GM19240 (cell line): Measurements from ENCODE around the gene KMT2A.
"Not testable (repeated sequence)": the region's sequence is repeated elsewhere in the genome, so short reads cannot be mapped to it uniquely, and the experiment has no call there.

Experiments used
- DNase-seq: peaks from one replicate; pipeline ENCODE4 v3.0.0; 2011; ENCODE audit warnings: low spot score; ENCODE audit not compliant: insufficient read length

Gene KMT2A

DNA sequence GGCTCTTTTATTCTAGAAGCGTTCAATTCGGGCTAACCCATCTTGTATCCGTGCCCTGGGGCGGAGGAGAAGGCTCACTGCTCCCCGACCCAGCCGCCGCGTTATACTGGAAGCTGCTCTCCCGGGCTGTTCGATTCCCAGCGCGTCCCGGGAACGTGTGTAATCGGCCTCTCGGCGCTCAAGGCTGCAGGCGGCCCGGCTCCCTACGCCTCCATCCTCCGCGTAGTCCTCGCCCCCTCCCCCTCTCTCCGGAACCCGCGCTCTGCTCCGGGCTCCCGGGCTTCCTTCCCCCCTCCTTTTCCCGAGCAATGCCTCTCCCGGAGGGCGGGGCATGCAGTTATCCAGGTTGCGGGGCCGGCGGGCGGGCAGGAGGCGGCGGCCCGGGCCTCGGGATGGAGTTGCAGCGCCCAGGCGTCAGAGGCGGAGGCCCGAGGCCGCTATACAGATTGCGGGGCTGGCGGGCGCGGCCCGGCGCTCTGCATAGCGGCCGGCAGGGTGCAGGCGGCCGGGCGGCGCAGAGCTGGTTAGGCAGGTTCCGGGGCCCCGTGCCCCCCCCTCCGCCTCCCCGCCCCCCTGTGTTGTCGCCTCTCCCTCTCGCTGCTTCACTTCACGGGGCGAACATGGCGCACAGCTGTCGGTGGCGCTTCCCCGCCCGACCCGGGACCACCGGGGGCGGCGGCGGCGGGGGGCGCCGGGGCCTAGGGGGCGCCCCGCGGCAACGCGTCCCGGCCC is at the start of gene KMT2A:
TSS of gene KMT2A (plus strand) at position 600 of the 732 bp plus-strand sequence. CDS start at position 621, 21 bp downstream.
- no peak for DNase-seq

DNA sequence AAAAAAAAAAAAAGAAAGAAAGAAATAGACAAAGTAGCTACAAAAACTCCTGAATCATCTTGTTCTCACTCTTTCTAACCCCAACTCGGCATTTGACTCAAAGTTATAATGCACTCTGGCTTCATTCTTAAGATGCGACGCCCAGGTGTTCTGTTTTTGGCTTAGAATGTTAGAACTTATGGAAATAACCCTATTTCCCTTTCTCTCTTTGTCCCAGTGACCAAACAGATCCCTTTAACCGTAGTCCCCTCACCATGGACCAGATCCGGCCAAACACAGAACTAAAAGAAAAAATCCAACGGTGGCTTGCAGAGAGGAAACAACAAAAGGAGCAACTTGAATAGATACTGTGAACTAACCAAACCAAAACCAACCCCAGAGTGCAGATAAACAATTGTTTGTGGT is 40.2 kb upstream of the KMT2A start:
- no peak for DNase-seq

DNA sequence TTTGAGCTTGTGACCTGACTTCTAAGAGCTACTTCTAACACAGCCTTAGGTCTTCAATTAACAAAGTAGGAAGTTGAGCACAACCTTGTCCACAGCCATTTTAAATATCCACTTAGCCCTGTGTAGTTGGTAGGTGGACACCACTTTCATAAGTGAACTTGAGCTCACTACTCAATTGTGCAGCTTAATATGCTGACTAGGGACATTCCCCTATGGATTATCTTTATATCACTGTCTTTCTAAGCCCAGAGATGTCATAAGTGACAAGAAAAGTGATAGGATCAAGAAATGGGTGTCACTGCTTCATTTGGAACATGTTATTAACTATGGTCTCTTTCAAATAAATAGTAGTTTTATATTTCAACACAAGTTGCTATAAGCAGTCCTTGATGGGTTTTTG is 38.8 kb upstream of the KMT2A start:
- no peak for DNase-seq

DNA sequence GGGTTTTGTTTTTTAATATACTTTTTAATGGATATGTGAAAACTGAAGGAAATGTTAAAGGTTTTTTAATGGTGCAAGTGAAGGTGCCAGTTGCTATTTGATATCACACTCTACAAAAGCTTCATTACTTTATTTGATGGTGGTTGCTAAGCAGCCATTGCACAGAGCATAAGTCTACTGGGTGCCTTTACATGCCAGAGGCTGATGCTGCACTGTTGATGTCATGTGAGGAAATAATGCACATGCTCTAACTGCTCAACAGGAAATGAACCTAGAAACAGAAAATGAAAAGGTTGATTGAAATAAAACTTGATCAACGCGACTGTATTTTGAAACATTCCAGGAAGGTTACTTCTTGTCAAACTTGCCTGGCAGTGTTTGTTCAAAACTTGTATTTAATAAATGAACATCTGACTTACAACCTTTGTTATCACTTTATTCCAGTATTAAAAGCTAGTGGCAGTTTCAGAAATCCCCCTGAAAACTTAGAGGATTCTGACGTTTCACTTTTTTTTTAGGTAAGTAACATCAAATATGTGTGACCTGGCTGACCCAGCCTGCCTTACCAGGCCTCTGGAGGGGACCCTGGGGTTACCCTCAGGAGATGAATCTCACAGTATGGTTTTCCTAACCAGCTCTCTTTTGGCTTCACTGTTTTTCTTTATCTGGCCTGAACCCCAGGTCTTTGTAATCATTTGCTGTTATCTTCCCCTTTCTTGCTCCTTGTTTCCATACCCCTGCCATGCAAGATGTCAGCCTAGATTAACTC is 37.3 kb upstream of the KMT2A start:
- DNase-seq = no peak

DNA sequence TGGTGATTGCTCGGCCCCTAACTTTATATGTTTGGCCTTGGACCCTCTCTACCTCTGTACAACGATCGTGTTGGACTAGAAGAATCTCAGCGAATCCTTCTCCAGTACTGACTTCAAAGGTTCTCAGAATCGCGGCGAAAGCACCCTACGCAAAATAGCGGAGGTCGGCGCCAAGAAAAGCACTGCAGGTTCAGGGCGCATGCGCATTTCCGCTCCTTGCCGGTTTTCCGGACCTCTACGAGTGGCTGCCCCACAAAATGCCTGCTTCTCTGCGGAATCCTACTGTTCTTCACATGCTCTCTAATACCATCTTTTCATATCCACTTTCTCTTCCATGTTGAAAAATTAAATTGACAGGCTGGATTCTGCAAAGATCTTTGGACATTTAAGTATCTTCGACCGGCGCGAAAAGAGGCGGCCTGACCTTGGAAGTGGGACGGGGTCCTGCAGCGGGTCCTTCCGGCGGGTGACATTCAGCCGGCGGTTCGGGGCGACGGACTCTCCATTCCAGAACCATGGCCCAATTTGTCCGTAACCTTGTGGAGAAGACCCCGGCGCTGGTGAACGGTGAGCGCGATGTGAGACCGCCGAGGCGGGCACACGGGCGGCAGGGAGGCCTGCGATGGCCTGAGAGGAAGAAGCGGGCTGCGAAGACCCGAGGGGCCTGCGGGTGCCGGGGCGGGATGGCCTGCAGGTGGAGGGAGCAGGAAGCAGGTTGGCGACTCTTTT is 35.0 kb upstream of the KMT2A start, which contains the start of gene ATP5MG:
TSS of gene ATP5MG (plus strand) at position 456 of the 729 bp plus-strand sequence. CDS start at position 516, 60 bp downstream.
- peak; percentile 67 for DNase-seq

DNA sequence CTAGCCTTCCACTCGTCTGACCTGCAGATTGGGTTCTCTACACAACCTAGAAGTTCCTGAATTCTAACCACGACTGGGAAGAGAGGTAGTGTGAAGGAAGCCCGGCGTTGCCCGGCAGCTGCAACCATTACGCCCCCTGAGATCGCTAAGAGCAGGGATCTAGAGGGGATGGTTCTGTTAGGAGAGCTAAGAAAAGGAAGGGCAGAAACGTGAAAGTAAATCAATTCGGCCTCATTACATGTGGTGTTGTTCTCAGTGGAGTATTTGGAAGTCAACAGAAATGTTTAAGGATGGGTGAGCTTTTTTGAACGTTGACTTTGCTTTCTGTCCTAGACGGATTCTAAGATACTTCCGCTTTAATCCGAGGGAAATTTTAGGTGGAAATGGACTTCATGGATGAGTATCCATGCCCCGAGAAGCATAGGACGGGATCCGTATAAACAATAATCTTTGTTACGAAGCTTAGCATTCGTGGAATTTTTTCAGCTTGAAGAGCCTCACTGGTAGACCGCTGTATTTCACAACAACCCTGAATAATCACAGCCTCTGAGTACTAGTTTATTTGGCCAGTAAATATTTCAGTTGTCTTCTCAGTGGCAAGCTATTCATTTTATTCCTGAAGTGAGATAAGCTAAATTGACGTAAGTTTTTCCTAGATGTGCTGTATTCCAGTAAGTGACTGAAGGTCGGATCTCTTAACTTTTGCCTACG is 34.3 kb upstream of the KMT2A start:
- no peak for DNase-seq

DNA sequence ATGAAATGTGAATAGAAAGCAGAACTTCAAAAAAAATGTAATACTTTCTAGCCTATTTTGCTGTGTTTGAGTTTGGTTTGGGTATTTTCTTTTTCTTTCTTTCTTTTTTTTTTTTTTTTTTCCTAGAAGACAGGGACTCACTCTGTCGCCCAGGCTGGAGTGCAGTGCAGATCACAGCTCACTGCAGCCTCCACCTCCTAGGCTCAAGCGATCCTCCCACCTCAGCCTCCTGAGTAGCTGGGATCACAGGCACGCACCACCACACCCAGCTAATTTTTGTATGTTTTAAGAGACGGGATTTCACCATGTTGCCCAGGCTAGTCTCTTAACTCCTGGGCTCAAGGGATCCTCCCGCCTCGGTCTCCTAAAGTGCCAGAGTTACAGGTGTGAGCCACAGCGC is 33.7 kb upstream of the KMT2A start:
- not testable (repeated sequence) for DNase-seq

DNA sequence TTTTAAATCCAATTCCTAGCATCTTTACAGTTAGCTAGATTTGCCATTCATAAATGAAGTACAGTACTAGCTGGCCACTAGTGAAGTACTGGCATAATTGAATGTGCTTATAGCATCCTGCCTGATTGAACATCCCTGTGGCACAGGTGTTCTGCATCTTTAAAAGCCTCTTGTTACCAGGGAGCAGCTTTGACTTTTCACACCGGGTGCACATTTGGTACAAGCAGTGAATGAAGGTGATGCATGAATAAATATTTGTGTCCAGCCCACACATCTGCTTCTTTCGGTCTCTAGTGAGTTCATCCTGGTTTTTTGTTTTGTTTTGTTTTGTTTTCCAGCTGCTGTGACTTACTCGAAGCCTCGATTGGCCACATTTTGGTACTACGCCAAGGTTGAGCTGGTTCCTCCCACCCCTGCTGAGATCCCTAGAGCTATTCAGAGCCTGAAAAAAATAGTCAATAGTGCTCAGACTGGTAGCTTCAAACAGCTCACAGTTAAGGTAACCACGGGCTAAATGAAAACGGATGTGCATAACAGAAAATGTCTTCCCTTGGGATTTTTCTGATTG is 29.6 kb upstream of the KMT2A start:
- no peak for DNase-seq

DNA sequence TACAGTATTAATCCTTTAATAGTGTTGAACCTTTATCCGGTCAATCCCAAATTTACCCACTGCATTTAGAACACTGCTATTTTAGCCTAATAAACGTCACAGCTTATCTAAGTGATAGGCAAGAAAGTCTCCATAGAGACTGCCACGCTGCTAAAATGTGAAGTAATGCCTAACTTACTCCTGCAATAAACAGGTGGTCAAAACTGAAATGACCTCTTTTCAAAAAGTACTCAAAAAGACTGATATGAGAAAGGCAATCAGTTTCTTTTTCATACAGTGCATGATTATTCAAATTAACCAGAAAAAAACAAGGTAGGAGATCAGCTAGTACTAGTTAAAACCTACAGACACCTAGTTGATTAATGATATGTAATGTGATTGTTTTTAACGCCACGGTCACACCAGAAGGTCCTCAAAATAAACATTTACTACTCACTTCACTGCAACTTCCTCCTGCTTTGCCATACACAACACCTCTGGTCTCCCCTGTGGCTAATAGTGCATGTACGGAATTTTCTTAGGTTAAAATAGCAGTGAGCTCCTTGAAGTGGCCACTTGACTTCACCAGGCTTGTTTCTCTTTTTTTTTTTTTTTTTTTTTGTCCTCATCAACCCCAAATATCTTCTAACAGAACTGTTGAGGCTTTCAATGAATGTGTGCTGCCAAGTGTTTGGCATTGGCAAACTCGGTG is 26.1 kb upstream of the KMT2A start:
- DNase-seq = no peak

DNA sequence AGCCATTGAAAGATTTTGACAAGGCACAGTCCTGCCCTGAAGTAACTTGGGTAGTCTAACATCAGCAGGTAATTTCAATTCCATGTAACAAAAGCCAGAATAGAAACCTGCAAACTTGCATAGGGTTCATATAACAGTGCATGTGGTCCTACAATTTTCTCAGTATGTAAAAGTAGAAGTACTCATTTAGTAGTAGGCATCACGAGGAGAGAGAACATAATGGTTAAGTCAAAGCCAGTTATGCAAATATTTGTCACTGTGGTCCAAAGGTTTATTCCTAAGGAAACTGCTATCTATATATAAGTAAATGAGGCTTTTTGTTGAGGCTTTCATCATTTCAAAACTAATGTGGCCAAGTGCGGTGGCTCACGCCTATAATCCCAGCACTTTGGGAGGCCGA is 24.8 kb upstream of the KMT2A start:
- no peak for DNase-seq

DNA sequence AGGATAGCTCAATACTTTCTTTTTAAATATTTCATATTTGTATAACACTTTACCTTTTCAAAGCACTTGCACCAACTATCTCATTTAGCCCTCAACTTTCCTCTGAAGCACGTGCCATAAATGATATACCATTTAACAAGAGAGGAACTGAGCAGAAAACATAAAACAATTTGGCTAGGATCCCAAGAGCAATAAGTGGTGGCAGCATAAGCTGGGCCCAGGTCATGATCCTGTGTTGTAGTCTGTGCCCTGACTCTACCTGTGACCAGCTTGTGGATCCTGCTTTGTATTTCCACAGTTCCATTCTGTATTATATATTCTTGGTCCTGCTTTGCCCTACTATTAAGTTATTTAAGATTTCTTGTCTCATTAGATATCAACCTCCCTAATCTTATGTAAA is 23.4 kb upstream of the KMT2A start:
- DNase-seq = no peak

DNA sequence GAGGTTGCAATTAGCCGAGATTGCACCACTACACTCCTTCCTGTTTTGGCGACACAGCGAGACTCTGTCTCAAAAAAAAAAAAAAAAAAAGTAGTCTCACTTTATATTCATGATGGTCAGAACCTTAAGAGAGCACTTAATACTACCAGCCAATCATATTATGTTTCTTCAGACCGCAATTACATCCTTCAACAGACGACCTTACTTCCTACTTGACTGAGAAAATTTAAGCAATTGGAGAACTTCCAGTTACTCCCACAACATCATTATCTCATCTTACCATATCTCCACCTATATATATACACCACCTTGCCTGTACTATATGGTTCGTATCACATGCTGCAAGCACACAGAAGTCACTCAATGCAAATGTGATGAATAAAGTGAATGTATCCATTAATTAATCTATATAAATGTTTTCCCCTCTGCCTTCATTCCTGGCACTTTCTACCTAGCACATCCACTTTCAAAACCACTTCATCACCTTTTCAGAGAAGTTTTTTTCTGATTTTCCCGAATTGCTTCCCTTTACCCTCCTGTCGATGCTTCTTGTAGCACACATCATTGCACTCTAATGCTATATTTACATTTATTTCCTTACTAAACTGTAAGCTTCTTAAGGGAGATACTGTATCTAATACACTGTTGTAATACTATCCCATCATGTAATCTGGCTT is 21.1 kb upstream of the KMT2A start:
- DNase-seq = no peak

DNA sequence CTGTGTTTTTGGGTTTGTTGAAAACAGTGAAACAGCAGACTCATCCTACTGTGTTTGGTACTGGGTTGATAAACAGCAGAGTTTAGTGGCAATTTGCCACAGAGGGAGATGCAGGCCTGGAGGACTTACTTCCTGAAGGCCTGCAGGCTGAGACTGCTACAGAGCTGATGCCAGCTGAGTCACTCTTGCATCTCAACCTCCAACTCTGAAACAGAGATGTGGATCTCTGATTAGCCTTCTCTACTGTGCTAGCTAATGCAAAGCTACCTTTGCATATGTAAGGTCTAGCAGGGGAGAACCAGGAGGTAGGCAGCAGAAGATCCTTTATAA is 20.6 kb upstream of the KMT2A start:
- DNase-seq = no peak

DNA sequence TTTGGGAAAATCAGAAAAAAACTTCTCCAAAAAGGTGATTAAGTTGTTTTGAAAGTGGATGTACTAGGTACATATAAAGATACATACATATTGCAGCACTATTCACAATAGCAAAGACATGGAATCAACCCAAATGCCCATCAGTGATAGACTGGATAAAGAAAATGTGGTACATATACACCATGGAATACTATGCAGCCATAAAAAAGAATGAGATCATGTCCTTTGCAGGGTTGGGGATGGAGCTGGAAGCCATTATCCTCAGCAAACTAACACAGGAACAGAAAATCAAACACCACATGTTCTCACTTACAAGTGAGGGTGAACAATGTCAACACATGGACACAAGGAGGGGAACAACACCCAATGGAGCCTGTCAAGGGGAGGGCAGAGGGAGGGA is 19.4 kb upstream of the KMT2A start:
- DNase-seq = not testable (repeated sequence)

DNA sequence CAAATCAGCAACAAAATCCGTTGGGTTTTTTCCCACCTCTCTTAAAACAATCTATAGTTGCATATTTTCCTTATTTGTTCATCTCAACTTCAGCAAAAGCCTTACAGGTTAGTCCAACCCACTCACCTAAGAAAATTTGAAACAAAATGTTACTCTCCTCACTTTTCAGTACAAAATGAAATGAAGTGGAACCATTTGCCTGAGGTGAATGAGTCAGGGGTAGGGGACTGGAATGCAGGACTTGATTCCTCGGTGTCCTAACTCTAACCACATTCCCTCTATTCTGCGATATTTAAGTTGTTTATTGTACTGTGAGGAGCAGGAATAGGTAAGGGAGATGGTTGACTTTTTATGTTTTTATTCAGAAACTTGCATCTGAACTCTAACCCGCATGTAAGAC is 18.5 kb upstream of the KMT2A start:
- no peak for DNase-seq

DNA sequence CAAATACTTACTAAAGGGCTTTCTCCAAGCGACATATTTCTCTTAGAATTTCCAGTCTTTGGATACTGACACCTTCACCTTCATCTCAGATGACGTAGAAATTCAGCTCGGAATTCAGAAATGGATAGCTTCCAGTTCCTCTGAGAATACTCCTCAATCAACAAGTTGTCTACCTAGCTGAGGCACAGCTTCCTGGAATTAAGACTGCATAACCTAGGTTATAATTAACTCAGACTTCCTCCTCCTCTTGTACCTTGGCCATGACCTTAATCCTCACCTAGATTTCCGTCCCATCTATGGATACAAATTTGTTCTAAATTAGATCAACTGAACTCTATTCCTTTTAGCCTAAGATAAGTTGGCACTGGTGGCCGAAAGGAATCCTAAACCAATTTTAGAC is 17.5 kb upstream of the KMT2A start:
- no peak for DNase-seq

DNA sequence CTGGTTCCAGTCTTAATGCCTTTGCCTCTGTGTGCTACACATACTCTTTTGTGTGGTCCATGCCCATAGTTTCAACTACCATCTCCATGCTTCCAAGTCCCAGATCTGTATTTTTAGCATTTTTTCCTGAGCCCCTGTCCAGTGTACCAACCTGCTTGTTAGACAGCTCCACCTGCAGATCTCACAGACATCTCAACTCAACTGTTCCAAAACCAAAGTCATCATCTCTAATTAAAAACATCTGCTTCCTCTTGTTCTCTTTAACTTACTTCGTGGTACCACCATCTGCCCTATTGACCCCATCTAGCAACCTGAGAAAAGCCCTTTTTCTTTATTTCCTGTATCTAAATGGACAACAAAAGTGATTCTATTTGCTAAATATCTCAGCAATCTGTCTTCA is 8.6 kb upstream of the KMT2A start:
- DNase-seq = no peak

DNA sequence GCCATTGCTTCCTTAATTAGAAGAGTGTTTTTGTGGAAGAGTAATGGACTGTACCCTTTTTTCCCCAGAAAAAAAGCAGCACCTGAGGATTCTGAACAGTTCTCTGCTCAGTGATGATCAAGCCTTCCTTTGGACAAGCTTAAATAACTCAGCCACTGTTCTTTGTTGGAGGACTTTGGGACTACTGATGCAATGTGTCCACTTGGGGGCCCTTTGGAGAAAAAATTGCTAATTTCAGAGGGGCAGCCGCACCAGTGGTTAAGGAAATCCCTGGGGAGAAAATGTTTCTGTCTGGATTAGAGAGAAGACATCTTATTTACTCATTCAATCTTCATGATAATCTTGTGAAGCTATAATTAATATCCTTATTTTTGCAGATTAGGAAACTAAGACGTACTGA is 5.3 kb upstream of the KMT2A start:
- no peak for DNase-seq

DNA sequence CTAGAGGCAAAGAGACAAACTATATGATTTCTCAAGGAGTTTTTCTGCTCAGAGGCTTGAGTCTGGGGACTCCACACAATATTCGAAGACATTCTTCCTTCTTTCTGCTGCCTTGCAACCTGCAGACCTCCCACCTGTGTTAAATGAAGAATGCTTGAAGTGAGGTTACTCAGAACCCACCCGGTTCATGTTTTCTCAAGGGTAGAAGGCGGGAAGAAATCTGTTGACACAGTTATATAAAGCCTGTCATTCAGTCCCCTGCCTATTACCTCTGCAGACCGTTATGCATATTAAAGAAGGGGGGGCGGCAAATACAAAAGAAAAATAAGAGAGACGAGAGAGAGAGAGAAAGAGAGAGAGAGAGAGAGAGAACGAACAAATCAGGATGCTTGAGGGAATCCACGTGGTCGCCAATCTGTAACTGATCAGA is 2.2 kb upstream of the KMT2A start:
- no peak for DNase-seq
